ENCODE results near the gene CCDC138.

CCDC138 gene

GRCh38 chr2:108925735-108926134, 139.2 kb downstream of the CCDC138 start:
- peaks cover 6% of the 10 kb centered on the region for H3K27me3 Mint-ChIP-seq (ENCODE audit: low read depth, poor library complexity)
- peak overlapping the region; percentile 12 for H3K27ac Mint-ChIP-seq
- DNase-seq: no peak
- H3K36me3 Mint-ChIP-seq (ENCODE audit: low read depth): no peaks in the 10 kb centered on the region
- no peak overlapping the region for H3K4me3 Mint-ChIP-seq
- no peaks in the 10 kb centered on the region for H3K9me3 Mint-ChIP-seq
- TF ChIP-seq CTCF (IDR thresholded peaks at IDR 0.05): no peak
- H3K4me1 Mint-ChIP-seq: peaks cover 80% of the 10 kb centered on the region
